Adrenal gland (tissue), 5 donors: ENCODE measurements around the gene RSKR.

ENCODE experiments used
- POLR2A ChIP-seq, 2 donors: fragments of 450-650 bp; IDR thresholded peaks; one replicate each; pipeline ENCODE4 v1.6.1; 2017; ENCODE audit warnings: antibody characterized with exemption in 2 of 2, mild to moderate bottlenecking in 2 of 2, moderate library complexity in 1 of 2
- TF ChIP-seq, protein P1 (sequence below), 6 experiments: fragments of 450-650 bp in 4 of 6; fragments of 200-600 bp in 2 of 6; sonication (generic) in 1 of 6; IDR thresholded peaks; 1 replicate in 5 of 6; 2 replicates in 1 of 6; pipeline versions ENCODE4 v1.5.1 to v1.8.0; 2016 to 2021; ENCODE audit warnings: antibody characterized with exemption in 6 of 6, mild to moderate bottlenecking in 2 of 6, moderate library complexity in 1 of 6
- donor health status: DM: no; HTN: no; CAD: no.

DNA sequence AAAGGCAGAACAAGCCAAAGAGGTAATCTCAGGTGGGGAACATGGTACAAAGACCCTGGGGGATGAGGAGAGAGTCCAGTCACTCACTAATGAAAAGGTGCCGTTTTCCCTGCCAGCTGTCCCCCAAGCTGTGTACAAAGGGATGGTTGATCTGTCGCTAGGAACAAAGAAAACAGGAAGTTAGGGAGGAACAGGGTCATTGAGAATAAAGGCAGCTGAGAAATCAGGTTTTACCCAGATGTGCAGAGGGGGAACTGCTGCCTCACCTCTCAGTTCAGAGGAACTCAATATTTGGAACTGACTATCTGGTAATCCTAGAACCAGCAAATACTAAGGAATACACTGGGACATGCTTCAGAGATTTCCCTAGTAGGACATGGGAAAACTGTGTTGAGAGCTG lies 1.5 kb downstream of the RSKR start:
- TF ChIP-seq, protein P1, sequence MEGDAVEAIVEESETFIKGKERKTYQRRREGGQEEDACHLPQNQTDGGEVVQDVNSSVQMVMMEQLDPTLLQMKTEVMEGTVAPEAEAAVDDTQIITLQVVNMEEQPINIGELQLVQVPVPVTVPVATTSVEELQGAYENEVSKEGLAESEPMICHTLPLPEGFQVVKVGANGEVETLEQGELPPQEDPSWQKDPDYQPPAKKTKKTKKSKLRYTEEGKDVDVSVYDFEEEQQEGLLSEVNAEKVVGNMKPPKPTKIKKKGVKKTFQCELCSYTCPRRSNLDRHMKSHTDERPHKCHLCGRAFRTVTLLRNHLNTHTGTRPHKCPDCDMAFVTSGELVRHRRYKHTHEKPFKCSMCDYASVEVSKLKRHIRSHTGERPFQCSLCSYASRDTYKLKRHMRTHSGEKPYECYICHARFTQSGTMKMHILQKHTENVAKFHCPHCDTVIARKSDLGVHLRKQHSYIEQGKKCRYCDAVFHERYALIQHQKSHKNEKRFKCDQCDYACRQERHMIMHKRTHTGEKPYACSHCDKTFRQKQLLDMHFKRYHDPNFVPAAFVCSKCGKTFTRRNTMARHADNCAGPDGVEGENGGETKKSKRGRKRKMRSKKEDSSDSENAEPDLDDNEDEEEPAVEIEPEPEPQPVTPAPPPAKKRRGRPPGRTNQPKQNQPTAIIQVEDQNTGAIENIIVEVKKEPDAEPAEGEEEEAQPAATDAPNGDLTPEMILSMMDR (IDR thresholded peaks at IDR 0.05) = no peak
- no peak for TF ChIP-seq POLR2A (IDR thresholded peaks at IDR 0.05)
